Fibroblast of lung (primary cell): Measurements from ENCODE around the gene RELL1. TPM values are rescaled to one million over a fixed set of nuclear protein-coding genes. Genes with fewer than 3 reads are reported as not detected.

ENCODE experiments used
- DNase-seq, 2 donors: peaks; one replicate each; pipeline versions ENCODE4 v3.0.0 to v3.0.0-alpha.2; 2010; ENCODE audit warnings: low read depth in 2 of 2
- H2AFZ ChIP-seq: 2 replicates; pipeline ENCODE4 v1.5.1; 2012; ENCODE audit warnings: low read length, control low read depth, inconsistent platforms
- H3K27ac ChIP-seq: 2 replicates; pipeline ENCODE4 v1.5.1; 2011; ENCODE audit warnings: low read length, control low read depth; ENCODE audit not compliant: insufficient read depth
- H3K27me3 ChIP-seq: 2 replicates; pipeline ENCODE4 v1.5.1; 2011; ENCODE audit warnings: mild to moderate bottlenecking, low read length; ENCODE audit not compliant: control insufficient read depth, insufficient read depth
- H3K36me3 ChIP-seq: 2 replicates; pipeline ENCODE4 v1.5.1; 2011; ENCODE audit warnings: low read length; ENCODE audit not compliant: control insufficient read depth, insufficient read depth
- H3K4me1 ChIP-seq: 2 replicates; pipeline ENCODE4 v1.5.1; 2011; ENCODE audit warnings: low read length; ENCODE audit not compliant: control insufficient read depth, insufficient read depth; ENCODE audit errors: extremely low read depth
- H3K4me2 ChIP-seq: 2 replicates; pipeline ENCODE4 v1.5.1; 2011; ENCODE audit warnings: low read length, control low read depth; ENCODE audit not compliant: insufficient read depth; ENCODE audit errors: extremely low read depth
- H3K4me3 ChIP-seq, 4 experiments: fragments of 200-600 bp in 1 of 4; sonication (generic) in 1 of 4; replicated peaks in 1 of 4; 2 replicates each; pipeline ENCODE4 v1.5.1; 2011 to 2016; ENCODE audit warnings: low read length in 4 of 4, low read depth in 3 of 4, mild to moderate bottlenecking in 3 of 4, control low read depth in 2 of 4, inconsistent platforms in 1 of 4, mixed read lengths in 1 of 4; ENCODE audit not compliant: insufficient read depth in 1 of 4; ENCODE audit errors: control extremely low read depth in 1 of 4
- H3K79me2 ChIP-seq: 2 replicates; pipeline ENCODE4 v1.5.1; 2012; ENCODE audit warnings: mild to moderate bottlenecking, low read length, inconsistent platforms; ENCODE audit not compliant: control insufficient read depth, insufficient read depth
- H3K9ac ChIP-seq: 2 replicates; pipeline ENCODE4 v1.5.1; 2011; ENCODE audit warnings: mild to moderate bottlenecking, low read length, control low read depth; ENCODE audit not compliant: insufficient read depth
- H3K9me3 ChIP-seq: 2 replicates; pipeline ENCODE4 v1.5.1; 2012; ENCODE audit warnings: low read depth, low read length; ENCODE audit not compliant: control insufficient read depth, insufficient read depth
- H4K20me1 ChIP-seq: 2 replicates; pipeline ENCODE4 v1.5.1; 2011; ENCODE audit warnings: low read length; ENCODE audit not compliant: control insufficient read depth, insufficient read depth; ENCODE audit errors: extremely low read depth
- EZH2 ChIP-seq: IDR thresholded peaks from 2 replicates; pipeline ENCODE4 v1.5.1; 2012; ENCODE audit warnings: low read length, control low read depth, mild to moderate bottlenecking; ENCODE audit errors: missing control alignments
- polyA plus RNA-seq, 2 donors: library from polyadenylated mRNA; depleted of rRNA in 1 of 2; stranded (reverse) in 1 of 2; unstranded in 1 of 2; fragments of >200 nt; gene quantifications; 2 replicates each; pipeline ENCODE4 v1.2.1, GENCODE V29; 2011 to 2012; ENCODE audit warnings: missing spikeins in 1 of 2
- total RNA-seq: library from RNA; depleted of rRNA; stranded (reverse); fragments of >200 nt; gene quantifications from 2 replicates; pipeline ENCODE4 v1.2.1, GENCODE V29; 2014
- TF ChIP-seq, protein P1 (sequence below), 2 donors: IDR thresholded peaks in 1 of 2; conservative IDR thresholded peaks in 1 of 2; 1 replicate in 1 of 2; 2 replicates in 1 of 2; pipeline ENCODE4 v1.5.1; 2011 to 2012; ENCODE audit warnings: low read length in 2 of 2, control low read depth in 1 of 2, inconsistent platforms in 1 of 2, low read depth in 1 of 2, mild to moderate bottlenecking in 1 of 2

RELL1 gene
- total and polyA plus RNA-seq, 2 donors (not counting 1 experiment from before 2014, with no cell fraction given) = 16.1 to 71.0 TPM

DNA sequence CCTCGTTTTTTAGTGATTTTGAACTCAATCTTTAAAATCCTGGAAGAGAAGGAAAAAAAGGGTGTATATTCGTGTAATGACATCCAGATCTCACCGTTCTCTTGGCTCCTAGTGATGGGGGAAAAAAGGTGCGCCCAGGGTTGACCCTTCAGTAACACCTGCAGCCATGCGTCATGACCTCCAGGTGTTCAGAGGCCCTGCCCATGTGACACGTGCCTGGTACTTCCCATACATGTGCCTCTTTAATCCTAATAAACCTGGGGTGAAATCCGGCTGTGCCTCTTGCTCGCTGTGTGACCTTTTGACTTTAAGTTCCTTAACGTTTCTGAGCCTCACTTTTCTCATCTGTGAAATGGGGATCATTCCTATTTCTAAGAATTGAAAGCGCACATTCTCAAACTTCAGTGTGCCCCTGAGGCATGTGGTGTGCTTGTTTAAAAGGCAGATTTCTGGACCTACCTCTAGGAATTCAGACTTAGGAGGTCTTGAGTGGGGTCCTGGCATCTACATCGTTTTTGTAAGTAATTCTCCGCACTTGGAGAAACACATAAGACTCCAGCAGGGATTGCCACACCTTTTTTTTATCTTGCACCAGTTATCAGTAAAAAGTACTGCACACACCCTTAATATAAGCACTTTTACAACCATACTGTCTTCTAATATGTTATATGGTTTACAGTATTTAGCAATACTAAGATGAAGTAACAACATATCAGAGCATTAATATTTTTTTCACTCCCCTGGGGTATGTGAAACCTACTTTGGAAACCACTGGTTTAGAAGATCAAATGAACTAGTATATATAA, 90.1 kb downstream of the RELL1 start:
- H3K27me3 ChIP-seq = no peaks in the 10 kb centered on the region
- H3K36me3 ChIP-seq = no peaks in the 10 kb centered on the region
- no peak overlapping the region for H2AFZ ChIP-seq
- H3K4me1 ChIP-seq = no peaks in the 10 kb centered on the region
- no peaks in the 10 kb centered on the region for H4K20me1 ChIP-seq
- no peak overlapping the region for H3K4me3 ChIP-seq
- H3K4me2 ChIP-seq = no peak overlapping the region
- DNase-seq = no peak
- H3K79me2 ChIP-seq = no peaks in the 10 kb centered on the region
- no peaks in the 10 kb centered on the region for H3K9me3 ChIP-seq
- H3K9ac ChIP-seq = no peak overlapping the region
- TF ChIP-seq, protein P1, sequence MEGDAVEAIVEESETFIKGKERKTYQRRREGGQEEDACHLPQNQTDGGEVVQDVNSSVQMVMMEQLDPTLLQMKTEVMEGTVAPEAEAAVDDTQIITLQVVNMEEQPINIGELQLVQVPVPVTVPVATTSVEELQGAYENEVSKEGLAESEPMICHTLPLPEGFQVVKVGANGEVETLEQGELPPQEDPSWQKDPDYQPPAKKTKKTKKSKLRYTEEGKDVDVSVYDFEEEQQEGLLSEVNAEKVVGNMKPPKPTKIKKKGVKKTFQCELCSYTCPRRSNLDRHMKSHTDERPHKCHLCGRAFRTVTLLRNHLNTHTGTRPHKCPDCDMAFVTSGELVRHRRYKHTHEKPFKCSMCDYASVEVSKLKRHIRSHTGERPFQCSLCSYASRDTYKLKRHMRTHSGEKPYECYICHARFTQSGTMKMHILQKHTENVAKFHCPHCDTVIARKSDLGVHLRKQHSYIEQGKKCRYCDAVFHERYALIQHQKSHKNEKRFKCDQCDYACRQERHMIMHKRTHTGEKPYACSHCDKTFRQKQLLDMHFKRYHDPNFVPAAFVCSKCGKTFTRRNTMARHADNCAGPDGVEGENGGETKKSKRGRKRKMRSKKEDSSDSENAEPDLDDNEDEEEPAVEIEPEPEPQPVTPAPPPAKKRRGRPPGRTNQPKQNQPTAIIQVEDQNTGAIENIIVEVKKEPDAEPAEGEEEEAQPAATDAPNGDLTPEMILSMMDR (conservative IDR thresholded peaks at IDR 0.05 in 1 of 2, IDR thresholded peaks at IDR 0.05 in 1 of 2; ENCODE audit: low read depth in 1 of 2, low read length in 2 of 2) = no peak
- no peak for TF ChIP-seq EZH2
- no peak overlapping the region for H3K27ac ChIP-seq

DNA sequence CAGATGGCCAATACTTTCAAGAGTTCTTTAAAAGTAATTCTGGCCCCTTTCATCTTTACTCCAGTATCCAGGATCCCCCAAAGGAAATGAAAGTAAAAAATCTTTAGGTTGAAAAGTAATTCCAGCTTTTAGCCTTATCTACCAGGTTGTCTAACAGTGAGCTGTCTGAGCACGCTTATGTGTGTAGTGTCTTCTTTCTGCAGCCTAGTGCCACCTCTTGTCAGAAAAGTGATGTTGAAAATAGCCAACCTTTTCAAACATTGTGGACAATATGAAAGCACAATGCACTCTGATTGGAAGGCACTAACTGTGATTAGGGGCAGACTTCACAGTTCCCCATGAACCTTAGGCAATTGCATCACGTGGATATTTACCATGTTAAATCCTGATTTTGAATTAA, 92.1 kb downstream of the RELL1 start:
- no peaks in the 10 kb centered on the region for H3K79me2 ChIP-seq
- H3K4me3 ChIP-seq = no peak overlapping the region
- no peaks in the 10 kb centered on the region for H3K9me3 ChIP-seq
- no peak for TF ChIP-seq EZH2
- TF ChIP-seq, protein P1 (conservative IDR thresholded peaks at IDR 0.05 in 1 of 2, IDR thresholded peaks at IDR 0.05 in 1 of 2; ENCODE audit: low read depth in 1 of 2, low read length in 2 of 2) = no peak
- no peak overlapping the region for H3K9ac ChIP-seq
- H3K4me1 ChIP-seq = no peaks in the 10 kb centered on the region
- H3K4me2 ChIP-seq = no peak overlapping the region
- no peaks in the 10 kb centered on the region for H4K20me1 ChIP-seq
- DNase-seq = no peak
- no peak overlapping the region for H3K27ac ChIP-seq
- no peaks in the 10 kb centered on the region for H3K36me3 ChIP-seq
- H3K27me3 ChIP-seq = no peaks in the 10 kb centered on the region
- H2AFZ ChIP-seq = no peak overlapping the region

DNA sequence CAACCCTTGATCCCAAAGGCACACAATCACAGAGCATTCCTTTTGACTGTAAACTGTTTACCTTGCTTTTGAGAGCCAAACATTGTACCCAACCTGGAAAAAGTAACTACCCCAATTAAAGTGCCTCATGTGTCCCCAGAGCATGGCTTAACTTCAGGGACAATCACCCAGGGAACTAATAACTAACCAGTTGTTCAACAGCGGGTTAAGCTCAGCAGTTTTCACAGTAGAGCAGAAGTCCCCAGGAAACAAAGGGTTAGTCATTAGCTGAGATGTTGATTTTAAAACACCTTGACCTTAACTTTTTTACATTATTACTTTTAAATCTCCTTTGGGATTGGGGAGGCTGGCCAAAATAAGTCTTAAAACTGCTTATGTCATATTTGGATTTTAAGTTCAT, 94.8 kb downstream of the RELL1 start:
- H3K9me3 ChIP-seq = no peaks in the 10 kb centered on the region
- TF ChIP-seq, protein P1 (conservative IDR thresholded peaks at IDR 0.05 in 1 of 2, IDR thresholded peaks at IDR 0.05 in 1 of 2; ENCODE audit: low read depth in 1 of 2, low read length in 2 of 2) = no peak
- TF ChIP-seq EZH2 = no peak
- no peak overlapping the region for H3K4me3 ChIP-seq
- no peaks in the 10 kb centered on the region for H3K79me2 ChIP-seq
- no peak for DNase-seq
- H3K36me3 ChIP-seq = no peaks in the 10 kb centered on the region
- H4K20me1 ChIP-seq = no peaks in the 10 kb centered on the region
- no peak overlapping the region for H3K4me2 ChIP-seq
- H3K27me3 ChIP-seq = no peaks in the 10 kb centered on the region
- H3K9ac ChIP-seq = no peak overlapping the region
- no peak overlapping the region for H3K27ac ChIP-seq
- H2AFZ ChIP-seq = no peak overlapping the region
- H3K4me1 ChIP-seq = no peaks in the 10 kb centered on the region
